GM20000 (cell line): Measurements from ENCODE around the gene EZH1.
A peak's percentile ranks its signal among the peaks of the same experiment; 100 is the strongest.

Source experiments
- DNase-seq: peaks from one replicate; pipeline ENCODE4 v3.0.0; 2012; ENCODE audit warnings: low spot score
- CTCF ChIP-seq: IDR thresholded peaks from 2 replicates; pipeline ENCODE4 v1.5.1; 2012; ENCODE audit warnings: mild to moderate bottlenecking, control low read depth; ENCODE audit errors: extremely low read depth, missing control alignments

EZH1 gene

GRCh38 chr17:42677921-42678781, 66.7 kb downstream of the EZH1 start:
- no peak for TF ChIP-seq CTCF
- peak; percentile 94 for DNase-seq

GRCh38 chr17:42677012-42677857, 67.6 kb downstream of the EZH1 start:
- no peak for TF ChIP-seq CTCF
- peak; percentile 100 for DNase-seq

GRCh38 chr17:42676424-42677011, 68.3 kb downstream of the EZH1 start, which contains the start of gene PLEKHH3:
PLEKHH3 (minus strand) TSS chr17:42676994; CDS start chr17:42676563, 431 bp downstream.
- no peak for TF ChIP-seq CTCF
- peak; percentile 41 for DNase-seq

GRCh38 chr17:42675965-42676423, 68.8 kb downstream of the EZH1 start:
- no peak for TF ChIP-seq CTCF
- DNase-seq = peak; percentile 51

GRCh38 chr17:42675348-42675964, 69.4 kb downstream of the EZH1 start:
- TF ChIP-seq CTCF = no peak
- DNase-seq = no peak

GRCh38 chr17:42674755-42675347, 70.0 kb downstream of the EZH1 start:
- no peak for TF ChIP-seq CTCF
- DNase-seq = no peak
